ENCODE data around the gene LSM3. TPM values are rescaled to one million over a fixed set of nuclear protein-coding genes. Genes with fewer than 3 reads are reported as not detected.

LSM3 gene
- total RNA-seq, 1 experiment from 2014 or later = 17.4 TPM

- BruUV-seq (replicated peaks) = no TSS peak
- no peaks in the 10 kb centered on the region for H3K79me2 ChIP-seq (ENCODE audit: insufficient read depth, low read length)
- H4K20me1 ChIP-seq (ENCODE audit: insufficient read depth) = no peaks in the 10 kb centered on the region
- no peak overlapping the region for H3K27ac ChIP-seq (ENCODE audit: low read depth, low read length)
- no peaks in the 10 kb centered on the region for H3K36me3 ChIP-seq (ENCODE audit: control insufficient read depth in 1 of 2, insufficient read depth in 2 of 2, low read length in 2 of 2)
- no peak overlapping the region for H2AFZ ChIP-seq (ENCODE audit: low read depth, low read length, poor library complexity, severe bottlenecking)
- DNase-seq (ENCODE audit: low read depth, low spot score) (no peak), ATAC-seq (no peak)
- H3K9me2 ChIP-seq (ENCODE audit: insufficient read depth) = no peaks in the 10 kb centered on the region
- RAD21 ChIA-PET (ENCODE audit: low non-redundant PET in 1 of 2, low total read pairs in 2 of 2, uncharacterized antibody in 2 of 2, unreplicated experiment in 2 of 2) = no interaction called here
- no peaks in the 10 kb centered on the region for H3K4me1 ChIP-seq (ENCODE audit: control insufficient read depth in 1 of 2, insufficient read depth in 2 of 2, low read length in 2 of 2)
- H3K9ac ChIP-seq (ENCODE audit: low read length) = no peak overlapping the region
- no peak overlapping the region for H3K4me2 ChIP-seq (ENCODE audit: low read length)
- no peaks in the 10 kb centered on the region for H3K27me3 ChIP-seq (ENCODE audit: insufficient read depth, low read length)
- intact Hi-C loops (cut with micrococcal nuclease) = loop anchor here (10.0 kb wide), 1 partner anchor 715 kb away; no protein-coding TSS in a partner anchor
- H3K4me3 ChIP-seq (replicated peaks in 1 of 2; ENCODE audit: low read depth in 1 of 2, low read length in 2 of 2) = no peak overlapping the region
- CTCF ChIA-PET = no interaction called here
- TF ChIP-seq REST (IDR thresholded peaks at IDR 0.05; ENCODE audit: low read depth) (no peak), EZH2 (IDR thresholded peaks at IDR 0.05) (no peak), CBX3 (IDR thresholded peaks at IDR 0.05; ENCODE audit: low read depth) (no peak)
- no peaks in the 10 kb centered on the region for H3K9me3 ChIP-seq (ENCODE audit: control insufficient read depth in 1 of 2, insufficient read depth in 1 of 2, low read depth in 1 of 2, low read length in 2 of 2)
- POLR2A ChIA-PET = no interaction called here
These were observed 31.1 kb downstream of the LSM3 start for GRCh38 chr3:14209581-14210289.

GRCh38 chr3:14210290-14210688, 31.7 kb downstream of the LSM3 start:
- Histone ChIP-seq H3K9ac (ENCODE audit: low read length) (no peak overlapping the region), H3K36me3 (ENCODE audit: control insufficient read depth in 1 of 2, insufficient read depth in 2 of 2, low read length in 2 of 2) (no peaks in the 10 kb centered on the region), H3K27ac (ENCODE audit: low read depth, low read length) (no peak overlapping the region), H3K9me3 (ENCODE audit: control insufficient read depth in 1 of 2, insufficient read depth in 1 of 2, low read depth in 1 of 2, low read length in 2 of 2) (no peaks in the 10 kb centered on the region), H3K79me2 (ENCODE audit: insufficient read depth, low read length) (no peaks in the 10 kb centered on the region), H4K20me1 (ENCODE audit: insufficient read depth) (no peaks in the 10 kb centered on the region), H2AFZ (ENCODE audit: low read depth, low read length, poor library complexity, severe bottlenecking) (no peak overlapping the region), H3K27me3 (ENCODE audit: insufficient read depth, low read length) (no peaks in the 10 kb centered on the region), H3K4me3 (replicated peaks in 1 of 2; ENCODE audit: low read depth in 1 of 2, low read length in 2 of 2) (no peak overlapping the region), H3K4me1 (ENCODE audit: control insufficient read depth in 1 of 2, insufficient read depth in 2 of 2, low read length in 2 of 2) (no peaks in the 10 kb centered on the region), H3K4me2 (ENCODE audit: low read length) (no peak overlapping the region), H3K9me2 (ENCODE audit: insufficient read depth) (no peaks in the 10 kb centered on the region)
- RAD21 ChIA-PET (ENCODE audit: low non-redundant PET in 1 of 2, low total read pairs in 2 of 2, uncharacterized antibody in 2 of 2, unreplicated experiment in 2 of 2) = no interaction called here
- POLR2A ChIA-PET = no interaction called here
- BruUV-seq (replicated peaks) = no TSS peak
- ATAC-seq (no peak), DNase-seq (ENCODE audit: low read depth, low spot score) (no peak)
- CTCF ChIA-PET = no interaction called here
- intact Hi-C loops (cut with micrococcal nuclease) = no loop called here
- TF ChIP-seq ZFX (IDR thresholded peaks at IDR 0.05) = no peak
- no peak for TF ChIP-seq CBX3 (IDR thresholded peaks at IDR 0.05; ENCODE audit: low read depth)
- TF ChIP-seq ZNF274 (IDR thresholded peaks at IDR 0.05; ENCODE audit: low read depth, low read length) = no peak
- no peak for TF ChIP-seq POLR2A (IDR thresholded peaks at IDR 0.05; ENCODE audit: borderline replicate concordance, extremely low read depth, insufficient read depth, insufficient read length)
- TF ChIP-seq EZH2 (IDR thresholded peaks at IDR 0.05) = no peak
- no peak for TF ChIP-seq ATF3 (IDR thresholded peaks at IDR 0.05)
- TF ChIP-seq FOSL1 (IDR thresholded peaks at IDR 0.05; ENCODE audit: low read depth) = no peak
- TF ChIP-seq SIN3A (IDR thresholded peaks at IDR 0.05; ENCODE audit: low read depth) = no peak
- no peak for TF ChIP-seq YY1 (IDR thresholded peaks at IDR 0.05; ENCODE audit: extremely low read depth, insufficient replicate concordance, low read depth, low read length)
- TF ChIP-seq REST (IDR thresholded peaks at IDR 0.05; ENCODE audit: low read depth) = no peak
- no peak for TF ChIP-seq SRF (IDR thresholded peaks at IDR 0.05; ENCODE audit: low read depth)
- no peak for TF ChIP-seq CEBPB (IDR thresholded peaks at IDR 0.05; ENCODE audit: low read depth)
- no peak for TF ChIP-seq RAD21 (IDR thresholded peaks at IDR 0.05; ENCODE audit: low read depth)
- TF ChIP-seq EGR1 (IDR thresholded peaks at IDR 0.05; ENCODE audit: low read depth) = no peak

Data from HCT116 (cell line).